ENCODE results near the gene NSF.
A peak's percentile ranks its signal among the peaks of the same experiment; 100 is the strongest.
"Not testable (repeated sequence)": the region's sequence is repeated elsewhere in the genome, so short reads cannot be mapped to it uniquely, and the experiment has no call there.

The NSF gene

DNA sequence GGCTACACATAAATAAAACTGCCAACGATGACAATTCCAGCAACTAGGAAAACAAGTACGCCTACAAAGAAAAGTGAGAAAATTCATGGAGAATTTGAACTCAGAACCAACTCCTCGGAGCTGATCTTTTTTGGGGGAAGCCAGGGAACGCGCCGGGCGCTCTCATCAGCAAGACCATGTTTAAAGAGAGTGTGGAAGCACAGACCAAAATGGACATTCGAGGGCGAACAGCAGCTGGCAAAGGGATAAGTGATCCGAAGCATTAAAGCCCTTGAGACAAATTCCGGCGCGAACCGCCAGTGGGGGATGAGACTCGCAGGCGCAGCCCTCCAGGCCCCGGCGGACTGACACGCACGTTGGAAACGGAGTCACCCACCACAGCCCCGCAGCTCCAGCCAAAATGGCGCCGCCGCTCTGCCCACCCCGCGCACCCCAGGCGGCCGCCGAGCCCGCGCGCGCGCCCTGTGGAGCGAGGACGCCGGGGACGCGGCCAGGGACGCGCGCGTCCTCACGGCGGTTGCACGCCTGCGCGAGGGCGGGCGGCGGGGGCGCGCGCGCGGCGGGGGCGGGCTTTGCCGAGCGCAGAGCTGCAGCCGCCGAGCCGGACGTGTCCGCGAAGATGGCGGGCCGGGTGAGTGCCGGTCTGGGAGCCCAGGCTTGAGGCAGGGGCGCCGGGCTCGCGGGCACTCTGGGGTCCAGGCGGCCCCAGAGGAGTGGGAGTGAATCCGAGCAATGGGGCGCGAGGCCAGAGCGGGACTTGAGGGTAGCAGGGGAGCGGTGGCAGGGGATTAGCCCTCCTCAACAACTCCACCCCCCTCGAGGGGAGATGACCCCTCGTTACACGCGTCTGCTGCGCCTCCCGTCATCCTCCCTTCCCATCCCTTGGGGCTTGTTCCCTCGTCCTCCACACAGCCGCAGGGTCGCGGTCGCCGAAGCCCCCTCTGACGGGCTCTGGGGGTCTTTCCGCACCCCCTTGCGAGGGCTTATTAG is at the start of gene NSF:
TSS of gene NSF (plus strand) at position 513 of the 990 bp plus-strand sequence. CDS start at position 620, 107 bp downstream.
- DNase-seq: not testable (repeated sequence)

DNA sequence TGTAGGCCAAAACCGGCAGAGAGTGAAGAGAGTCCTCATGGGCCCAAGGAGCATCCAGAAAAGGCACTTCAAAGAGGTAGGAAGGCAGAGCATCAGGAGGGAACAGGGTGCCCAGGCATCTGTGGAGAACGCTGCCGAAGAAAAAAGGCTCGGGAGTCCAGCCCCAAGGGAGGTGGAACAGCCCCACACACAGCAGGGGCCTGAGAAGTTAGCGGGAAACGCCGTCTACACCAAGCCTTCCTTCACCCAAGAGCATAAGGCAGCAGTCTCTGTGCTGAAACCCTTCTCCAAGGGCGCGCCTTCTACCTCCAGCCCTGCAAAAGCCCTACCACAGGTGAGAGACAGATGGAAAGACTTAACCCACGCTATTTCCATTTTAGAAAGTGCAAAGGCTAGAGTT is 41.9 kb upstream of the NSF start:
- not testable (repeated sequence) for DNase-seq

DNA sequence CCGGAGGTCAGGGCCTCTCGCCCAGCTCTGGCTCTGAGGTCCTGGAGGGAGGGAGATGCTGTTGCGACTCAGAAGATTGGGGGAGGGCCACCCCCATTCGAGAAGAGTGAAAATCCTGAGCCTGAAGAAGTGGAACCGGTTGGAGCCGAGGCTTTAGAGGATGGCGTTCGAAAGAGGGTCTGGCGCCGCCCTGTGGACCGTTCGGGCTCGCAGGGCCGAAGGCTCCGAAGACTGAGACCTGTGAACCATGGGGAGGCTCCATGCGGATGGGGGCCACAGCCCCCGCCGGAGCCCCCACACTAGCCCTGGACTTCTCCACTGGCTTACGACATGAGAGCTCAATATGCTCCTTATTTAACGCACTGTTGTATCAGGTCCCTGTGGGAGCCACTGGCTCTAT is 31.3 kb upstream of the NSF start:
- not testable (repeated sequence) for DNase-seq

DNA sequence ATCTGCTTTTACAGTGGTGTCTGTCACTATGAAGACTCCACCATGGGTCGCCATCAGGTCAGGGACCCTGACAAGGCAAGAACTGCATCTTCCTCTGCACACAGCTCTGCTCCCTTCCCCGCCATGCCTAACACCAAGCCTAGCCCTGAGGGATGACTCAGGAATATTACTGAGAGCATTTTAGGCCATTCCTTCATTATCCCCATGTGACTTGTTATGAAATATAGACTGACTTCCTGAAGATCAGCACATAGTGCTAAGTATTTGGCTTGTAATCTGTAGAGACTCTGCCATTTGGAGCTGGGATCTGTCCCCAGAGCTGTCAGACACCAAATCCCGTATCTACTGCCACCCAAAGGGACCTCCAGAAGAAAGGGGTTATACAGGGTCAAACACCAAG is 30.4 kb upstream of the NSF start:
- not testable (repeated sequence) for DNase-seq

DNA sequence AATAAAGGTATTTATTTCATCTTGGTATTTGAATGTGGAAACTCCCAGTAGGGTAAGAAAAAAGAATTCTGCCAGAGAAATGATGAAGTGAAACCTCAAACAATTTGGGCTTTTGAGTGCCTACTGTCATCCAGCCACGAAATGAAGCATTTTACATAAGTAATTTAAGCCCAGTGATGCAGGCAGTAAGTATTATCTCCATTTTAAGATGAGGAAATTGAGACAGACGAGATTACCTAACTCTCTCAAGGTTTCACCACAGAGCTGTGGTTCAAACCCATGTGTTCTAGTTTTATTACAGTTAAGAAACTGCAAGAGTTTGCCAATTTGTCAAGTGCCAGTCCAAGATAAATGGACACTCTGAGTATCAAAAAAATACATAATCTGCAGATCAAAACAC is 24.2 kb upstream of the NSF start:
- DNase-seq: not testable (repeated sequence)

DNA sequence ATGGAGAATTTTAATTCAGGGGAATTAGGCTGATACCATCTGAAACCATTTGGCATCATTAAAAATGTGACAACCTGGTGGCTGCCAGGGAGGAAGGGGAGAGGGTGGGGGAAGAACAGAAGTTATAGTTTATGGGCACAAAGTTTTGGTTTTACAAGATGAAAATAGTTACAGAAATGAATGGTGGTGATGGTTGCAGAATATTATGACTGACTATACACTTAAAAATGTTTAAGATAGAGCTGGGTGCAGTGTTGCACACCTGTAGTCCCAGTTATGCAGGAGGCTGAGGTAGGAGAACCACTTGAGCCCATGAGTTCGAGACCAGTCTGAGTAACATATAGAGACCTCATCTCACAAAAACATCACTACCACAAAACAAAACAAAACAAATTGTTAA is 23.5 kb upstream of the NSF start:
- DNase-seq: not testable (repeated sequence)

DNA sequence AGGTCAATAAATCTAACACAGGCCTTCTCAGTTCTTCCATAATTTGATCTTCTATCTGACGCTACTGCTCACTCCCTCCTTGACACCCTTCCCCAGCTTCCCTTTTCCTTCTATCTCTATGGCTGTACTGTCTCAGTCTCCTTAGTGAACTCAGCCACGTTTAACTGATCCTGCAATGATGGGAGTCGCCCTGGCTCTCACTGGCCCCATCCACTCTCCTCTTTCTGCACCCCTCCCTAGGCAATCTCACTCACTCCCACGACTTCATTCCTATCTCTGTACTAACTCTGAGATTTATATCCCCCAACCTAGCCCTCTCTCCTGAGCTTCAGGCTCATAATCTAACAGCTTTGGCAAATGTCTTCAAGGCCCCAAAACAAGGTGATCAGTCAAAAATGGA is 18.7 kb upstream of the NSF start:
- DNase-seq: not testable (repeated sequence)

DNA sequence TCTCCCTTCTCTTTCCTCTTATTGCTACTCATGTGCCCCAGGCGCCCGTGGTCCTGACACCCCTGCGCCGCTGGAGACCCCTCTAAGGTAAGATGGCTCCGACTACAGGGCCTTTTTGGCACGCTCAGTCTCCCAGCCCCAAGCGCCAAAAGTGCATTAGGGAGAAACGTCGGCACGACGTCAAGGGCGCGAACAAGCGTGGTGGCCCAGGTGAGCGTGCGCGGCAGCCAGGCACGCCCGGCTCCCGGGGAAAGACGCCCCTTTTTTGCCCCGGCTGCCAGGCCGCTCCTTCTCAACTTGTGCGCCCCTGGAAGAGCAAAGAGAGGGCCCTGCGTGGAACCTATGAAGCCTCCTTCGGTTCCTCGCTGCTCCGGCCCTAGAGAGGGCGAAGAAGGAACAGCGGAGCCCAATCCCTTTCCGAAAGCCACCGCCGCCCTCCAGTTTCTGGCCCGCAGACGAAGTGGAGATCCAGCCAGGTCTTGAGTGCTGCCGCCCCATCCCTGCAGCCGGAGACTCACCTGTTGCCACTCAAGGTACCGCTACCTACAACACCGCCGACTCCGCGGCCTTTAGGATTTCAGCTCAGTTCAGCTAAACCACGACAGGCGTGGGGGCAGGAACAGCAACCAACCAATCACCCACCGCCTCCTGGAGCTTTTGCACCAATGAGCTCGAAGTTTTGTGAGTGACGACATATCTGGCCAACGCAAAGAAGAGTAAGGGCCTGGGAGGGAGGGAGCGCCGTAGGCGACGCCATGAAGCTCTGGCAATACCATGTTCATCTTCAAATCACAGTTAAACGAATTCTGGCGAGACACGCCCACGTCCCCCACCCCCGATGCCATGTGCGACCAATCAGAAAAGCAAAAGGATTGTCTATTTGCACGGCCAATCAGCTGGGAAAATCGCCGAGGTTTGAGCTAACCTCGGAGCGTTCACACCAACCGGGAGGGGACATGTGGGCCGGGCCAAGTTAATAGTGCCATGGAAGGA is 11.1 kb upstream of the NSF start, which contains the start of gene ARL17A:
TSS of gene ARL17A (minus strand) at position 609 of the 993 bp plus-strand sequence. CDS start 3,369 bp downstream, outside the sequence.
- peak; percentile 96 for DNase-seq

DNA sequence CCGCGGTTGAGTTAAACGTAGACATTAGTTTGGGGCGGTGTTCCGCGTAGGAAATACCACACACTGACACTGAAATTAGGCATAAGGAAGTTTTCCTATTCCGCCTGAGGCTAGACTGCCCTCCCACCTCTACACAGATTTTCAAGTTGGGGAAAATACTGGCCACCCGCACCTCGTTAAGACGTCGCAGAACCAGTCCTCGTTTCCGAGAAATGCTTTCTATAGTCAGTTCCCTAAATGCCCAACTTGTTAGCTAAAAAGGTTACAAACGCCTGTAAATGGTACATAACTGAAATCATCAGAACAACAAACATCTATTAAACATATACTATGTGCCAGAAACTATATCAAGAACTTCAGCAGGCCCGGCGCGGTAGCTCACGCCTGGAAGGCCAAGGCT is 10.4 kb upstream of the NSF start:
- peak; percentile 25 for DNase-seq

DNA sequence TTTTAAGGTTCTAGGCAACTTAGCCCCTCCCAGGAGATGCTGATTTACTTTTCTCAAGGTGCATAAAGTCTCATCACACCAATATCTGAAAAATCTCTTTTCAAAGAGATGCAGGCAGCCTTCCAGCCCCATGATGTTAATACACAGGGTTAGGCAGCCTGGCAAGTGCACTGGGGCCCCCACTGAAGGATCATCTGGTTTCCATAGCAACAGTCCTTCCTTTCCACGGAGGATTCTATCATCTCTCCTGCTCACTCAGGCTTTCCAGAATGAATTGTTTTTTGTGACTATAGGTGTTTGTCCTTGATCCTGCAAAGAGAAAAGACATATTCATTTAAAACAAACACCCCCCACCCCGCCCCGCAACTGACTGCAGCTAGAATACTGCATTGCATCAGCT is 5.0 kb upstream of the NSF start:
- not testable (repeated sequence) for DNase-seq

DNA sequence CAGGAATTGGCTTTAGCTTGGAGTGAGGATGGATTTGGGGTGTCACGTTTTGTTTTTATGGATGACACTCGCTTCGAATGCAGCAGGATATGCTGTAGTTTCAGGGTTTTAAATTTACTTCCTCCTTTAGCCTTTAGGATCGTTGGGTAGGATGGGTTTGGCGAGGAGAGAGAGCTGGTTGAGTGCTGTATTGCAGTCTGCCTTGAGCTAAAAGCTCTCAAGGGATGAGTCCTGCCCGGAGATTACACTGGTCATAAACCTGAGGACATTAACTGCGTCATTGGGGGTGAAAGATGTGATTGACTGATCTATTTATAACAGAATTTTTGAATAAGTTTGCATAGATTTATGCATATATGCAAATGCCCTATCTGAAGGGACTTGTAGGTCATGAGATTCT is 863 bp downstream of the NSF start:
- DNase-seq: not testable (repeated sequence)

DNA sequence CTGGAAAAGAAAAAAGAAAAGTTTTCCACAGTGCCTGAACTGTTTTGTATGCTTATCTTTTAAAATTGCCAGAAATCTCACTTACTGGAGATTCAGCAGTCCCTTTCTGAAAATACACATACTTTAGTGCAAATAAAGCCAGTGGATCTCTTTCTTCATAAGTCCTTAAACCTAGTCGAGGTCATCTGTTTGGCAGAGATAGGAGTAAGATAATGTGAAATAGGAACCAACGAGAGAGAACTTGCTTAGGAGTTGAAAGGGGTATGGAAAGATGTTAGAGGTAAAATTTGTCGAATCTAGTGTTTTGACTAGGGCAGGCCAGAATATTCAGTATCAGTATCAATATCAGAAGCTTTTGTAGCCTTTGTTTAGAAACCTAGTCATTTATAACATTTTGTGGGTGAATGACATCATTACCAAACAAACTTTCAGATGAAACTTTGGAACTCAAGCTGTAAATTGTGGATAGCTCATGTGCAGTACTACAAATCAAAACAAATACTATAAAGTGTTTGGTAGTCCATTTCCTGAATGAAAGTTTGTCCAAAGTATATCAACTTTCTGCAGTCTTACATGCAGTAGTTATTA is 8.0 kb downstream of the NSF start:
- not testable (repeated sequence) for DNase-seq

DNA sequence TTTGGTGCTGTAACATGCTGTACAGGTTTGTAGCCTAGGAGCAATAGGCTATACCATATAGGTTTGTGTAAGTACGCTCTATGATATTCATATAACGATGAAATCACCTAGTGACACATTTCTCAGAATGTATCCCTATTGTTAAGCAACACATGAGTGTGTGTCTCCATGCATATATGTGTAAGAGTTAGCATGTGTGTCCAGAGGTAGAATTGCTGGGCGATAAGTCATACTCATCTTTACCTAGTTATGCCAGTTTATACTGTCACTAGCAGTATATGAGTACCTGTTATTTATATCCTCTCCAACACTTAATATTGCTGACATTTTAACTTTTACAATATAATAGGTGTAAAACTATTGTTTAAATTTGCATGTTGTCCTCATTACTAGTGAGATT is 10.3 kb downstream of the NSF start:
- not testable (repeated sequence) for DNase-seq

DNA sequence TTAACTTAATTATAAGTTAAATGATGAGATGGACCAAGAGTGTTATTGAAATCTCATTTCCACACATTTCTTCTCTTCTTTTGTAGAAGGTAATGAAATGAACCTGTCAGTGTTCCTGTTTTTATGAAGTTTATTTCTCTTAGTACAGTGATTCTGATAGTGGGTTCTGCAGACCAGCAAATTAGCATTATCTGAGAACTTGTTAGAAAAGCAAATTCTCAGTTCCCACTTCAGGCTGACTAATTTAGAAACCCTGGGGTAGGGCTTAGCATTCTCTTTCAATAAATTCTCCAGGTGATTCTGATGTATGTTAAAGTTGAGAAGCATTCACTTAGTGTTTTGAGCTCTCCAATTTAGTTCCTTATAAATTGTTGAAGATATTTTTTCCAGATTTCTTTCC is 12.7 kb downstream of the NSF start:
- not testable (repeated sequence) for DNase-seq

DNA sequence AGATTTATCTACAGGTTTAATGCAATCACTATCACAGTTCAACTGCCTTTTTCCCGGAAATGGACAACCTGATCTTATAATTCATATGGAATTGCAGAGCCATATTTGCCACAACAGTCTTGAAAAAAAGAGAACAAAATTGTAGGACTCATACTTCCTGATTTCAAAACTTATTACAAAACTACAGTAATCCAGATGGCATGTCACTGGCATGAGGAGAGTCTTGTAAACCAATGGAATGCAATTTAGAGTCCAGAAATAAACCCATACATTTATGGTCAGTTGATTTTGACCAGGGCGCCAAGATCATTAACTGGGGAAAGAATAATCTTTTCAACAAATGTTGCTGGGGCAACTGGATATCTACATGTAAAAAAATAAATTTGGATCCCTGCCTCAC is 20.8 kb downstream of the NSF start:
- DNase-seq: not testable (repeated sequence)

DNA sequence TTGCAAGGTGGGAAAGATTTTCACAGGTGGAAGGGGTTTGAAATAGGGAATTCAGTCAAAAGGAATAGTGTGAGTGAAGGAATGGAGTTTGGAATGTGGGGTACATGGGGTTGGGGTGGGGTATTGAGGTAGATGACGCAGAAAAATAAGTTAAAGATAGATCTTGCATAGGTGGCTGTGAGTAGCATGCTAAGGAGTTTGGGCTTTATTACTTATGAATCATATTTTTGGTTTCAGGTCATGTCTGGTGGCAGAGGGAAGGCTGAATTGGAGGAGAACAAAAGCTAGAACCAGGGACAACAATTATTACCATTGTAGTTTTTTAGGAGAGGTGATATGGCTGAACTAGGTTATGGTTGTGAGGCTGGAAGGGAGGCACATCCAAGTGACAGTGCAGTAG is 23.4 kb downstream of the NSF start:
- not testable (repeated sequence) for DNase-seq

DNA sequence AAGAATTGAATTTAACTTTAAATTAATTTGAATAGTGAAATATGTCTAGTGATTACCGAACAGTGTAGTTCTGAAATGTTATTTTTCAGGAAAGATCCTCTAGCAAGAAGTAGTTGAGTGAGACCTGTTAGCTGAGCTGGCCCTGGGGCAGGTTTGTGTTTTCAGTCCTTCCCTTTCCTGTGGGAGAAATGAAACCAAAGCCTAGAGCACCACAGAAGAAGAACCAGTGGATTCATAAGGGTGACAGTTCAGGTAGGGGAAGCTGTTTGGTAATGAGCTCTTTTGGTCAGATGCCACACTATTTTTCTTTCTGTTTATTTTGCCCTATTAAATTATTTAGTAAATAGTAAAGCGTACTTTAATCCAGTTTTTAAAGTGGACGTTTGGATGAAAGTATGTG is 26.7 kb downstream of the NSF start:
- not testable (repeated sequence) for DNase-seq

DNA sequence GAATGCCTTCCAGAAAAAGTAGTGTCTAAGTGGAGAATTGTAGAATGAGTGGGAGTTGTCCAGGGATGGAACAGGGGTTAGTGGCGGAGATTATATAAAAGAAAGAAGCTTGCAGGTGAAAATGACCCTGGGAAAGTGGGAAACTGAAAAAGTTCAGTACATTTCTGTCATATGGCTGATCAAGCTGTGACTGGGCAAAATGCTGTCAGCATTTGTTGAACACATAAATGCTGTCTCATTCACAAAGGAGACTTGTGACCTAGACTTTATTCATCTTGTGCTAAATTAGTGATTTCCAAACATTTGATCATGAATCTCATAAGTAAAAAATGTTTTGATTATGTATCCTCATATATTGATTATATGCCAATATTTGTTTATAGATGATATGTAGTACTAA is 28.5 kb downstream of the NSF start:
- not testable (repeated sequence) for DNase-seq

DNA sequence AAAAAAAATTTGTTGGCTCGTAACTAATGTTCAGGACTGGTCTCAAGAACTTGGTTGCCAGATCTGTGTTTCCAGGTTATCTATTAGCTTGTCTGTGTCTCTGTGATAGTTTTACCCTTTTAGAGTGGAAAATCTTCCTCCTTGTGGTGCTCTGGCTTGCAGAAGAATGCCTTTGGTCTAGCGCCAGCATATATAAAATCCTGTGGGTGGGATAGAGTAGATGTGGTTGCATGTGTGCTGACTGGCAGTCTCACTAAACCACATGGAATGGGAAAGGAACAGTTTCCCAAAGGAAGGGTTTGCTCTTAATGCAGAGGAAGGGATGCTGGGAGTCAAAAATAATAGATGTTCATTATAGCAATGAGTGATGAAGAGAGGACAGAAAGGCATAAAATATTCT is 33.3 kb downstream of the NSF start:
- DNase-seq: not testable (repeated sequence)

DNA sequence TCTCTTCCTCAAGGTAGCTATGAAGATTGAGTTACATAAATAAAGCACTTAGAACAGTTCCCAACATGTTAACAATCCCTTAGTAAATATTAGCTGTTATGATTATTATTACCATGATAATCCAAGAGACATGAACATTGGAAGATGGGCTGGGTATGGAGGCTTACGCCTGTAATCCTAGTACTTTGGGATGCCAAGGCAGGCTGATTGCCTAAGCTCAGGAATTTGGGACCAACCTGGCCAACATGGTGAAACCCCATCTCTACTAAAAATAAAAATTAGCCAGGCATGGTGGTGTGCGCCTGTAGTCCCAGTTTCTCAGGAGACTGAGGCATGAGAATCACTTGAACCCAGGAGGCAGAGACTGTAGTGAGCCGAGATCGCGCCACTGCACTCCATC is 34.3 kb downstream of the NSF start:
- DNase-seq: not testable (repeated sequence)

DNA sequence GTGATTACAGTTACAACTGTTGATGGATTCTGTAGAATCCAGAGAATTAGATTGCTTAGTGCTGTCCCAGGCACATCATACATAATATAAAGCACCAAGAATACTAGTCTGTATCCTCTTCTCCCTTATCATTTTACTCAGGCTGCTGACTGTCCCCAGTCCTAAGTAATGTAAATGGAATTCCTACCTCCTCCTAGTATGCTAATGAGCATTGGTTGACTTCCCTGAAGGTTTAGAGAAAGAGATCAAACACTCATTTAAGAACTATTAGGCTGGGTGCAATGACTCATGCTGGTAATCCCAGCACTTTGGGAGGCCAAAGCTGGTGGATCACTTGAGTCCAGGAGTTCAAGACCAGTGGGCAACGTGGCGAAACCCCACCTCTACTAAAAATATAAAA is 37.0 kb downstream of the NSF start:
- not testable (repeated sequence) for DNase-seq

DNA sequence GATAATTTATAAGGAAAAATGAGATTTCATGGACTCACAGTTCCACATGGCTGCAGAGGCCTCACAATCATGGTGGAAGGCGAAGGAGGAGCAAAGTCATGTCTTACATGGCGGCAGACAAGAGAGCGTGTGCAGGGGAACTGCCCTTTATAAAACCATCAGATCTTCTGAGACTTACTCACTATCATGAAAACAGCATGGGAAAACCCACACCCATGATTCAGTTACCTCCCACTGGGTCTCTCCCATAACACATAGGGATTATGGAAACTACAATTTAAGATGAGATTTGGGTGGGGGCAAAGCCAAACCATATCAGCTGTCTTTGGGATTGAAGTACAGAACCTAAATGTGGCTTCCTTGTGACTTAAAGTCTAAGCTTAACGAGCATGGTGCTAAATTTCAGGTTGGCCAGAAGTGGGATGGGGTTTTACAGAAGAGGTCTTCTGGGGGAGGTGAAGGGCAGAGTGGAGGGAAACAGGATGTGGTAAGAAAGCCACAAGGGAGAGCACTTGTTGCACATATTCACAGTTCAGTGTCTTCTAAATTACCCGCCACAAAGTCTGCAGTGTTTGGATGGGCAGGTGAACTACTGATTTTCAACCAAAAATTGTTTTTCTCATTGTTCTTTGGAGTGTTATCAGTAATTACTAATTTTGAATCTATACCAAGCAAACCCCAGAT is 38.4 kb downstream of the NSF start:
- DNase-seq: not testable (repeated sequence)
